HTERT RPE-1 (cell line): Measurements from ENCODE around the gene TMEM273.

Experiments
- in situ Hi-C: fragments of 300-500 bp; cut with MboI; formaldehyde crosslinking; loops from 4 replicates; pipeline ENCODE4 v1.14.3; 2020; ENCODE audit warnings: low sequenced_read_pairs

TMEM273 gene

GRCh38 chr10:49149881-49150280 is 38.3 kb downstream of the TMEM273 start:
- in situ Hi-C loops: no loop called here

- in situ Hi-C loops: no loop called here
Observed at GRCh38 chr10:49144058-49144720, 44.0 kb downstream of the TMEM273 start.

GRCh38 chr10:49143249-49143648 is 44.9 kb downstream of the TMEM273 start:
- in situ Hi-C loops: no loop called here

- in situ Hi-C loops: no loop called here
Observed at GRCh38 chr10:49141541-49142332, 46.5 kb downstream of the TMEM273 start.

- in situ Hi-C loops: no loop called here
Observed at GRCh38 chr10:49140304-49141177, 47.6 kb downstream of the TMEM273 start.

GRCh38 chr10:49139846-49140195 is 48.4 kb downstream of the TMEM273 start:
- in situ Hi-C loops: no loop called here

GRCh38 chr10:49139028-49139845 is 49.0 kb downstream of the TMEM273 start:
- in situ Hi-C loops: no loop called here

- in situ Hi-C loops: no loop called here
Observed at GRCh38 chr10:49138361-49138891, 49.8 kb downstream of the TMEM273 start.

GRCh38 chr10:49136525-49136924 is 51.7 kb downstream of the TMEM273 start:
- in situ Hi-C loops: no loop called here

GRCh38 chr10:49135575-49136313 is 52.4 kb downstream of the TMEM273 start:
- in situ Hi-C loops: no loop called here

- in situ Hi-C loops: no loop called here
Observed at GRCh38 chr10:49134327-49134726, 53.9 kb downstream of the TMEM273 start.

- in situ Hi-C loops: no loop called here
Observed at GRCh38 chr10:49133706-49134248, 54.4 kb downstream of the TMEM273 start, which contains the start of gene FAM170B. Gene FAM170B, minus strand, starts transcription at chr10:49134021. Its CDS starts 103 bp downstream, at chr10:49133918.

- in situ Hi-C loops: no loop called here
Observed at GRCh38 chr10:49132362-49132737, 55.8 kb downstream of the TMEM273 start.

- in situ Hi-C loops: no loop called here
Observed at GRCh38 chr10:49131507-49132361, 56.5 kb downstream of the TMEM273 start.

- in situ Hi-C loops: no loop called here
Observed at GRCh38 chr10:49129376-49129775, 58.8 kb downstream of the TMEM273 start.

GRCh38 chr10:49128854-49129253 is 59.3 kb downstream of the TMEM273 start:
- in situ Hi-C loops: no loop called here

GRCh38 chr10:49123981-49124950 is 63.9 kb downstream of the TMEM273 start:
- in situ Hi-C loops: no loop called here
